CD4-positive, alpha-beta T cell treated with Interleukin-17A for 1 hour (primary cell): Measurements from ENCODE around the gene AGT.
"Not testable (repeated sequence)": the region's sequence is repeated elsewhere in the genome, so short reads cannot be mapped to it uniquely, and the experiment has no call there.

Experiments used
- DNase-seq: peaks from one replicate; pipeline ENCODE4 v3.0.0-alpha.2; 2020

Gene AGT

GRCh38 chr1:230684998-230685397 is 28.9 kb downstream of the AGT start:
- DNase-seq: no peak

- no peak for DNase-seq
Measured at GRCh38 chr1:230684146-230684545, 29.8 kb downstream of the AGT start.

DNA sequence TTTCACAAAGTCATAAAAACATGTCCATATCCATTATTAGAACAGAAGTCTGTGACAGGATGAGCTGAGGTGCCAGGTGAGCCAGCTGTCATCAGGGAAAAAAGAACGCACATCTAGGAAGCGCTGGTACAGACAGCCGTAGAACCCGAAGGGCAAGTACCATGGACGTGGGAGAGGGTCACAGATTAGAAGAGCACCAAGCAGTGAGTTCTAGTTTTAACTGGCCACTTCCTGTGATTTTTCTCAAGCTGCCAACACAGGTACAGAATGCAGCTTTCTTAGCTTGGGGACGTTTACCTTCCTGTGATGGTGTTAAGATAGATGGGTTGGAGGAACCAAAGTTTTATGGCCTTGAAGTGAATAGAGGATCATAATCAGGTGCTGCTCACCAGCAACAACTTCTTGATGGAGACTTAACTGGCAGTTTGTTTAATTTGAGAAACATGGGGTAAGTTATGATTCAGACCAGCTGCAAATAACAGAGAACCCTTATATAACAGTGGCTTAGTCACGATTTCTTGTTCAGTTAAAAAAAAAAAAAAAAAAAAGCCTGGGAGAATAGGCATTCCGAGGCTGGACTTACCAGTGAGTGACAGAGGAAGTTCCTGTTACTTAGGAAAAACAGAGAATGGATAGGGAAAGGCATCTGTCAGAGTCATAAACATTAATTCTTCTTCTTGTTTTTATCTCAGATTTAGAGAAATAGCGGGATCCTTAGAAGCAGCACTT is 30.9 kb downstream of the AGT start:
- DNase-seq: no peak

- no peak for DNase-seq
Measured at GRCh38 chr1:230682274-230682673, 31.6 kb downstream of the AGT start.

DNA sequence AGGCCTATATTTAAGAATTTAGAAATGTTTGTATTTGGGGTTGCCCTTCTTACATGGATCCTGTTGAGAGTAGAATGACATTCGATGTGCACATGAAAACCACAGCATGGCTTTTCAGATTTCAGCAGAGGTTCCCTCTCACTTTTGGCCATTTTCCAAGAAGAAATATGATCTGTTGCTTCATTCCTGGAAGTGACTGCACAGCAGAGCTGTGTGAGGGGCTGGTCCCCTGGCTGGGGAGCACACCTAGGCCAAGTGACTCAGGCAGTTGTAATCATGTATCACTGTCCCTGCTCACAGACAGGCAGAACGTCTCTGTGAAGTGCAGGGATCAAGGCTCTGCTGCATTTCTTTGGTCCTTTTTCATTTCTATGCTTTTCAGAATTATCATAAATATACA is 32.3 kb downstream of the AGT start:
- no peak for DNase-seq

DNA sequence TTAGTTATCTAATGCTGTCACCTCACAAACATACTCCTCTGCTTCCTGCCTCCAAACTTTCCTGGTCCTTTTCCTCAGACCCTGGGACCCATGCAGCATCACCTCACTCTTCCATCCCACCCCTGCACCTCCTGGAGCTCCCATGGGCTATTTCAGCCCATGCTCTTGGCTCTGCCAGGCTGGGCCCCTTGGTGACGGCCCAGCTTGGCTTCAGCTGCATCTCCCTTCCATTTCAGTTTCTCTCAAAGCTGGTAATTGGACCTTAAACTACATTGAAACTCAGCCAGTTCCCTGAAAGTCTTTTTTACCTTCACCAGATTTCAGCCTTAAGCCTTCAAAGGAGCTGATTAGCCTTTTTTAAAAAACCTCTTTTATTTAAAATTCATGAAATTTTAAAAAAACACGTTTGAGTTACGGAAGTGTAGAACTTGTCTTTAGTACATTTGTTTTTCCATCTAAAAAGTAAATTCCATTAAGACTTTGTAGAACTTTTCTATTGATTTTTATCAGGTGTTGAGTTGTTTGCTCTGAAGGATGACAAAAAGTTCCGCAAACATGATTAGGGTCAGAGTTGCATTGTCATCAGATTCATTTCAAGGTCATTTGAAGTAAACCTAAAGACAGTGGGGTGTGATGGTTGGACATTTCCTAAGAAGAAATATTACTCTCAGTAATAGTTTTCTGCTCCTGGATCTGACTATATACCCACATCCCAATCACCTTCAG is 33.5 kb downstream of the AGT start:
- DNase-seq: no peak

GRCh38 chr1:230679825-230680224 is 34.1 kb downstream of the AGT start:
- no peak for DNase-seq

DNA sequence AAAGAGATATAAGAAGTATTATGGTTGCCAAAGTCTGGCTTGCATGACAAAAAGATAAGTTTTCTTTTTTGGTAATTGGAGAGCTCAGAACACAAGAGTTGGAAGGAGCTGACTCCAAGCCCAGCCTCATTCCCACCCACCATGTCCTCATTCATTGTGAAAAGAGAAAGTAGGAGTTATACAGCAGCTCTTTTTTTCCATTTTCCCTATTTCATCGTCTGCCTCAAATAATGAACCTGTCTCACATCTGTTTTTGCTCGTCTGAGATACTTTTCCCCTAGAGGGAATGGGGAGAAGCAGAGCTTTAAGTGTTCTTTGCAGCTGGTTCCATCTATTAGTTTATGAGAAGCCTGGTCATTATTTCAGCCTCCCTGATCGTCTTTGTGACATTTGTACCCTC is 34.7 kb downstream of the AGT start:
- DNase-seq: no peak

- DNase-seq: no peak
Measured at GRCh38 chr1:230677200-230677599, 36.7 kb downstream of the AGT start.

GRCh38 chr1:230674581-230674980 is 39.3 kb downstream of the AGT start:
- DNase-seq: no peak

GRCh38 chr1:230669543-230669942 is 44.4 kb downstream of the AGT start:
- DNase-seq: no peak

GRCh38 chr1:230668227-230668626 is 45.7 kb downstream of the AGT start:
- no peak for DNase-seq

DNA sequence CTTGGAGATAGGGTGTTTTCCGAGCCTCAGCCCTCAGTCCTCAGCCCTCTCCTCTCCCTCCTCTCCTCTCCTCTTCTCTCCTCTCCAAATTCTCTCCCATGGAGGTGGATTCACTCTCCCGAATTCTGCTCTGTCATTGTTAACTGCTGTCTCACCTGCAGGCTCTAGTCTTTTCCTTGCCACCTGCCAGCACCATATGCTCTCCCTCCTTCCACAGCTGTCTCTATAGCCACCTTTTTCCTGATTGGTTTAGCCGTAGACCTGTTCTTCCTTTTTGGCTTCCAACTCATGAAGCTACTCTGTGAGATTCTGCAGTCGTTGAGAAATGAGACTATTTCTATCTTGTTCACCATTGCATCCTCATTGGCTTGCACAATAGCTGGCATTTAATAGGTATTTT is 51.9 kb downstream of the AGT start:
- DNase-seq: no peak

GRCh38 chr1:230658691-230659090 is 55.2 kb downstream of the AGT start:
- DNase-seq: no peak

GRCh38 chr1:230658103-230658502 is 55.8 kb downstream of the AGT start:
- not testable (repeated sequence) for DNase-seq

DNA sequence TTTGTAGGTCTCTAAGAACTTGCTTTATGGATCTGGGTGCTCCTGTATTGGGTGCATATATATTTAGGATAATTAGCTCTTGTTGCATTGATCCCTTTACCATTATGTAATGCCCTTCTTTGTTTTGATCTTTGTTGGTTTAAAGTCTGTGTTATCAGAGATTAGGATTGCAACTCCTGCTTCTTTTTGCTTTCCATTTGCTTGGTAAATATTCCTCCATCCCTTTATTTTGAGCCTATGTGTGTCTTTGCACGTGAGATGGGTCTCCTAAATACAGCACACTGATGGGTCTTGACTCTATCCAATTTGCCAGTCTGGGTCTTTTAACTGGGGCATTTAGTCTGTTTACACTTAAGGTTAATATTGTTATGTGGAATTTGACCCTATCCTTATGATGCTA is 57.2 kb downstream of the AGT start:
- not testable (repeated sequence) for DNase-seq
